PC-3 (cell line): ENCODE measurements around the gene NHLH1. TPM values are rescaled to one million over a fixed set of nuclear protein-coding genes. Genes with fewer than 3 reads are reported as not detected.

ENCODE experiments used
- ATAC-seq: fragments of 200-7000 bp; cut with Tn5 transposase; 2 replicates; pipeline ENCODE4 v1.9.1; 2020; ENCODE audit warnings: mild to moderate bottlenecking, moderate library complexity
- BruUV-seq: library from RNA; stranded (reverse); fragments of 400-500 nt; replicated peaks from 2 replicates; lab custom pipeline; 2021; lab: Mats Ljungman, UMichigan
- CTCF ChIA-PET: fragments of 300-600 bp; sonication (Branson Sonifier 250); formaldehyde crosslinking; loops from one replicate; lab custom pipeline; 2022; ENCODE audit warnings: antibody characterized with exemption; lab: Charles Lee
- POLR2A ChIA-PET: fragments of 300-600 bp; sonication (Branson Sonifier 250); formaldehyde crosslinking; loops from one replicate; lab custom pipeline; 2022; ENCODE audit warnings: antibody characterized with exemption; ENCODE audit not compliant: unreplicated experiment; lab: Charles Lee
- DNase-seq: peaks from one replicate; pipeline ENCODE4 v3.0.0-alpha.2; 2015
- H2AFZ ChIP-seq: fragments of 300-600 bp; sonication (generic); 2 replicates; pipeline ENCODE4 v1.6.0; 2016; ENCODE audit warnings: antibody characterized with exemption, low read length
- H3F3A ChIP-seq: fragments of 300-600 bp; sonication (generic); one replicate; pipeline ENCODE4 v1.6.0; 2017; ENCODE audit warnings: antibody characterized with exemption, low read length, control low read depth, mild to moderate bottlenecking; ENCODE audit not compliant: unreplicated experiment
- H3K27ac ChIP-seq: fragments of 300-600 bp; sonication (generic); 2 replicates; pipeline ENCODE4 v1.5.1; 2016; ENCODE audit warnings: mild to moderate bottlenecking, low read length
- H3K27me3 ChIP-seq: fragments of 300-600 bp; sonication (generic); 2 replicates; pipeline ENCODE4 v1.6.1; 2016; ENCODE audit warnings: low read length, mixed read lengths
- H3K36me3 ChIP-seq: fragments of 300-600 bp; sonication (generic); 2 replicates; pipeline ENCODE4 v1.6.1; 2016; ENCODE audit warnings: low read depth, mixed run types, low read length, mixed read lengths
- H3K4me1 ChIP-seq: fragments of 300-600 bp; sonication (generic); 2 replicates; pipeline ENCODE4 v1.5.1; 2016; ENCODE audit warnings: low read length; ENCODE audit not compliant: insufficient read depth
- H3K4me2 ChIP-seq: fragments of 300-600 bp; sonication (generic); 2 replicates; pipeline ENCODE4 v1.6.0; 2016; ENCODE audit warnings: low read length
- H3K4me3 ChIP-seq: fragments of 300-600 bp; sonication (generic); 2 replicates; pipeline ENCODE4 v1.5.1; 2016; ENCODE audit warnings: mild to moderate bottlenecking, low read length, mixed read lengths
- H3K79me2 ChIP-seq: fragments of 300-600 bp; sonication (generic); 2 replicates; pipeline ENCODE4 v1.6.1; 2017; ENCODE audit warnings: low read length, mixed read lengths
- H3K9ac ChIP-seq: fragments of 300-600 bp; sonication (generic); 2 replicates; pipeline ENCODE4 v1.6.0; 2016; ENCODE audit warnings: mild to moderate bottlenecking, low read length
- H3K9me2 ChIP-seq: fragments of 300-600 bp; sonication (generic); replicated peaks from 2 replicates; pipeline ENCODE4 v1.6.1; 2016; ENCODE audit warnings: mixed run types, low read length, mixed read lengths
- H3K9me3 ChIP-seq: fragments of 300-600 bp; sonication (generic); 2 replicates; pipeline ENCODE4 v1.6.1; 2016; ENCODE audit warnings: low read length, mixed read lengths
- H4K20me1 ChIP-seq: fragments of 300-600 bp; sonication (generic); 2 replicates; pipeline ENCODE4 v1.6.1; 2016; ENCODE audit warnings: low read length, mixed read lengths
- CTCF ChIP-seq: fragments of 300-600 bp; sonication (generic); conservative IDR thresholded peaks from 2 replicates; pipeline ENCODE4 v1.5.1; 2017; ENCODE audit warnings: antibody characterized with exemption, low read depth, mild to moderate bottlenecking, low read length
- EZH2 ChIP-seq: fragments of 300-600 bp; sonication (generic); IDR thresholded peaks from one replicate; pipeline ENCODE4 v1.6.1; 2017; ENCODE audit warnings: antibody characterized with exemption, mild to moderate bottlenecking, low read length; ENCODE audit not compliant: unreplicated experiment
- EZH2phosphoT487 ChIP-seq: fragments of 300-600 bp; sonication (generic); IDR thresholded peaks from 2 replicates; pipeline ENCODE4 v1.6.1; 2018; ENCODE audit warnings: mild to moderate bottlenecking, antibody characterized with exemption, low read length, borderline replicate concordance
- intact Hi-C: fragments of 100-400 bp; cut with micrococcal nuclease; formaldehyde crosslinking; loops from 2 replicates; pipeline ENCODE4 v1.9.0; 2023
- total RNA-seq: library from RNA; depleted of rRNA; stranded (reverse); fragments of >200 nt; gene quantifications from 2 replicates; pipeline ENCODE4 v1.2.3, GENCODE V29; 2014

The NHLH1 gene
- total RNA-seq, 1 experiment from 2014 or later = not detected

DNA sequence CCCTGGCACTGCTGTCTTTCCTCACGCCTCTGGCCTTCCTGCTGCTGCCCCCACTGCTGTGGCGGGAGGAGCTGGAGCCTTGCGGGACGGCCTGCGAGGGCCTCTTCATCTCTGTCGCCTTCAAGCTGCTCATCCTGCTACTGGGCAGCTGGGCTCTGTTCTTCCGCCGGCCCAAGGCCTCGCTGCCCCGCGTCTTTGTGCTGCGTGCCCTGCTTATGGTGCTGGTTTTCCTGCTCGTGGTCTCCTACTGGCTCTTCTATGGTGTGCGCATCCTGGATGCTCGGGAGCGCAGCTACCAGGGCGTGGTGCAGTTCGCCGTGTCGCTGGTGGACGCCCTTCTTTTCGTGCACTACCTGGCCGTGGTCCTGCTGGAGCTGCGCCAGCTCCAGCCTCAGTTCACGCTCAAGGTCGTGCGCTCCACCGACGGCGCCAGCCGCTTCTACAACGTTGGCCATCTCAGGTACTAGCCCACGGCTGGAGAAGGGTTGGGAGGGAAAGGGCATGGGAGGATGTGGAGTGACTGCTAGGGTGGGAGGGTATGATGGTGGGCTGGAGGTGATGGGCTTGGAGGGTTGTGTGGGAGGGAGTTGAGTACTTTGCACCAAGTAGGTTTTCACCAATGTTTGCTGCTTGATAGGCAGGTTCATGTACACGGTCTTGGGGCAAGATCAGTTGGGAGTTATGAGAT is 52.4 kb downstream of the NHLH1 start:
- Histone ChIP-seq H4K20me1 (no peaks in the 10 kb centered on the region), H3K4me1 (no peaks in the 10 kb centered on the region), H3K4me2 (no peak overlapping the region), H3K27ac (no peak overlapping the region), H3K79me2 (no peaks in the 10 kb centered on the region), H2AFZ (no peak overlapping the region), H3F3A (no peaks in the 10 kb centered on the region), H3K9me3 (no peaks in the 10 kb centered on the region), H3K4me3 (no peak overlapping the region), H3K27me3 (peaks cover 30% of the 10 kb centered on the region), H3K9ac (no peak overlapping the region), H3K36me3 (no peaks in the 10 kb centered on the region), H3K9me2 (no peaks in the 10 kb centered on the region)
- intact Hi-C loops = no loop called here
- BruUV-seq = no TSS peak
- ATAC-seq (no peak), DNase-seq (no peak)
- TF ChIP-seq EZH2phosphoT487 (no peak), CTCF (no peak), EZH2 (no peak)
- ChIA-PET POLR2A (no interaction called here), CTCF (no interaction called here)

DNA sequence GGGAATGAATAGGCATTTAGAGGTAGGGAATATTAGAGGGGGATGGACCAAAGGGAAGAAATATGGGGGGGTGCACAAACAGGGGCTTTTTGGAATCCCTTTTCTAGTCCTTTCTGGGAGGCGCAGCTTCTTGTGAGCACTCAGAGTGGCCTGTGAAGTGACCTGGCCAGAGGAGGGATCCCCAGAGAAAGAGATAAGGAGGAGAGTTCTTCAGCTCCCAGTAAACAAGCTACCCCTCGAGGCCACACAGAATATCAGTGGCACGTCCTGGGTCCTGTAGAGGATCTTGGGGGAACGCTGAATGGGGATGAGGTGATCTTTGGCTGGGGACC is 52.9 kb downstream of the NHLH1 start:
- no peaks in the 10 kb centered on the region for H3K9me3 ChIP-seq
- H3K4me2 ChIP-seq = no peak overlapping the region
- BruUV-seq = no TSS peak
- no peak overlapping the region for H2AFZ ChIP-seq
- no peaks in the 10 kb centered on the region for H3K4me1 ChIP-seq
- no peaks in the 10 kb centered on the region for H3K9me2 ChIP-seq
- TF ChIP-seq EZH2phosphoT487 (no peak), CTCF (no peak), EZH2 (no peak)
- intact Hi-C loops = no loop called here
- no peak overlapping the region for H3K4me3 ChIP-seq
- ChIA-PET POLR2A (no interaction called here), CTCF (no interaction called here)
- H3K79me2 ChIP-seq = no peaks in the 10 kb centered on the region
- H3F3A ChIP-seq = no peaks in the 10 kb centered on the region
- no peaks in the 10 kb centered on the region for H4K20me1 ChIP-seq
- H3K27me3 ChIP-seq = peaks cover 26% of the 10 kb centered on the region
- no peak for DNase-seq
- no peak for ATAC-seq
- no peak overlapping the region for H3K27ac ChIP-seq
- no peak overlapping the region for H3K9ac ChIP-seq
- no peaks in the 10 kb centered on the region for H3K36me3 ChIP-seq

- no peak for ATAC-seq
- peaks cover 26% of the 10 kb centered on the region for H3K27me3 ChIP-seq
Measured at GRCh38 chr1:160420881-160421842, 54.3 kb downstream of the NHLH1 start.

More at GRCh38 chr1:160420881-160421842, 54.3 kb downstream of the NHLH1 start:
- Histone ChIP-seq H3K4me2 (no peak overlapping the region), H3K4me1 (no peaks in the 10 kb centered on the region), H2AFZ (no peak overlapping the region), H3K27ac (no peak overlapping the region), H3F3A (no peaks in the 10 kb centered on the region), H3K9me2 (no peaks in the 10 kb centered on the region), H3K79me2 (no peaks in the 10 kb centered on the region), H3K36me3 (no peaks in the 10 kb centered on the region), H4K20me1 (no peaks in the 10 kb centered on the region), H3K9ac (no peak overlapping the region), H3K4me3 (no peak overlapping the region), H3K9me3 (no peaks in the 10 kb centered on the region)
- no peak for TF ChIP-seq EZH2
- intact Hi-C loops = no loop called here
- ChIA-PET CTCF (no interaction called here), POLR2A (no interaction called here)
- no TSS peak for BruUV-seq
- DNase-seq = no peak
